DOHH2 (cell line): ENCODE results near the gene SLC44A2.

Experiments
- CTCF ChIP-seq: fragments of 200-600 bp; sonication (generic); IDR thresholded peaks from one replicate; pipeline ENCODE4 v1.5.1; 2014; ENCODE audit warnings: antibody characterized with exemption, mild to moderate bottlenecking, low read depth, low read length; ENCODE audit not compliant: poor library complexity, severe bottlenecking
- EZH2phosphoT487 ChIP-seq: fragments of 200-600 bp; sonication (generic); IDR thresholded peaks from 2 replicates; pipeline ENCODE4 v1.6.1; 2017; ENCODE audit warnings: borderline replicate concordance, mild to moderate bottlenecking, antibody characterized with exemption, low read length, moderate library complexity, mixed read lengths

GRCh38 chr19:10586396-10586795, 39.0 kb upstream of the SLC44A2 start:
- TF ChIP-seq CTCF, result no peak
- no peak for TF ChIP-seq EZH2phosphoT487
